A673 (cell line): Measurements from ENCODE around the gene ZNF77. TPM values are rescaled to one million over a fixed set of nuclear protein-coding genes. Genes with fewer than 3 reads are reported as not detected.
A peak's percentile ranks its signal among the peaks of the same experiment; 100 is the strongest.

Experiments used
- BruUV-seq: library from RNA; stranded (reverse); fragments of 400-500 nt; replicated peaks from 2 replicates; lab custom pipeline; 2021; lab: Mats Ljungman, UMichigan
- CTCF ChIA-PET: fragments of 300-600 bp; sonication (Branson Sonifier 250); formaldehyde crosslinking; loops from one replicate; lab custom pipeline; 2022; ENCODE audit warnings: antibody characterized with exemption; lab: Charles Lee
- POLR2A ChIA-PET: fragments of 300-600 bp; sonication (Branson Sonifier 250); formaldehyde crosslinking; loops from one replicate; lab custom pipeline; 2022; ENCODE audit warnings: antibody characterized with exemption; ENCODE audit not compliant: low non-redundant PET; lab: Charles Lee
- DNase-seq: peaks from one replicate; pipeline ENCODE4 v3.0.0-alpha.2; 2015; ENCODE audit warnings: low spot score
- H3K27ac ChIP-seq: fragments of 200-600 bp; sonication (generic); 2 replicates; pipeline ENCODE4 v1.5.1; 2016; ENCODE audit warnings: mixed run types, low read depth, mild to moderate bottlenecking, mixed read lengths, antibody characterized with exemption, low read length; ENCODE audit not compliant: poor library complexity, severe bottlenecking
- H3K27me3 ChIP-seq: fragments of 200-600 bp; sonication (generic); replicated peaks from 2 replicates; pipeline ENCODE4 v1.6.1; 2017; ENCODE audit warnings: mixed run types, low read depth, mild to moderate bottlenecking, mixed read lengths, antibody characterized with exemption, low read length; ENCODE audit not compliant: insufficient read depth, poor library complexity
- H3K36me3 ChIP-seq: fragments of 200-600 bp; sonication (generic); 2 replicates; pipeline ENCODE4 v1.6.1; 2016; ENCODE audit warnings: mixed run types, mild to moderate bottlenecking, mixed read lengths, antibody characterized with exemption, low read length; ENCODE audit not compliant: insufficient read depth, poor library complexity, severe bottlenecking
- H3K4me1 ChIP-seq: fragments of 200-600 bp; sonication (generic); 2 replicates; pipeline ENCODE4 v1.6.1; 2017; ENCODE audit warnings: mixed run types, mild to moderate bottlenecking, mixed read lengths, antibody characterized with exemption, low read length; ENCODE audit not compliant: insufficient read depth, poor library complexity, severe bottlenecking
- H3K4me3 ChIP-seq: fragments of 200-600 bp; sonication (generic); 2 replicates; pipeline ENCODE4 v1.5.1; 2016; ENCODE audit warnings: low read depth, mixed run types, mild to moderate bottlenecking, mixed read lengths, low read length; ENCODE audit not compliant: poor library complexity, severe bottlenecking
- H3K9me3 ChIP-seq: fragments of 200-600 bp; sonication (generic); 2 replicates; pipeline ENCODE4 v1.6.1; 2016; ENCODE audit warnings: mixed run types, low read depth, mild to moderate bottlenecking, mixed read lengths, antibody characterized with exemption, low read length; ENCODE audit not compliant: poor library complexity, severe bottlenecking
- CTCF ChIP-seq: fragments of 300-800, 200-600 bp; sonication (generic); conservative IDR thresholded peaks from 2 replicates; pipeline ENCODE4 v1.5.1; 2017; ENCODE audit warnings: low read depth, mild to moderate bottlenecking, antibody characterized with exemption, low read length, moderate library complexity, mixed read lengths
- EZH2 ChIP-seq: fragments of 200-600 bp; sonication (generic); IDR thresholded peaks from 2 replicates; pipeline ENCODE4 v1.6.1; 2017; ENCODE audit warnings: borderline replicate concordance, low read depth, mild to moderate bottlenecking, mixed read lengths, antibody characterized with exemption, low read length; ENCODE audit not compliant: poor library complexity, severe bottlenecking
- intact Hi-C: fragments of 100-400 bp; cut with micrococcal nuclease; formaldehyde crosslinking; loops from one replicate; pipeline ENCODE4 v1.10.0; 2022; ENCODE audit not compliant: unreplicated experiment
- total RNA-seq: library from RNA; stranded (reverse); gene quantifications from 2 replicates; pipeline ENCODE4 v1.2.3, GENCODE V29; 2021

Gene ZNF77
- total RNA-seq, 1 experiment from 2014 or later = 6.4 TPM

GRCh38 chr19:2977001-2977745 is 32.4 kb upstream of the ZNF77 start, which contains the start of gene TLE6:
TSS of gene TLE6 (plus strand) at chr19:2977564. CDS start at chr19:2978234, 670 bp downstream.
- BruUV-seq = no TSS peak
- POLR2A ChIA-PET = no interaction called here
- TF ChIP-seq CTCF (no peak), EZH2 (no peak)
- Histone ChIP-seq H3K27ac (no peak within 1 kb of the TSS), H3K27me3 (no peaks in the 10 kb centered on the region), H3K9me3 (no peaks in the 10 kb centered on the region), H3K36me3 (no peaks in the 10 kb centered on the region), H3K4me1 (peaks cover 29% of the 10 kb centered on the region), H3K4me3 (peak within 1 kb of the TSS; percentile 43)
- CTCF ChIA-PET = interaction anchor here (0.6 kb wide), 1 partner anchor 508 kb away, joined by 3 read pairs; no protein-coding TSS in a partner anchor
- intact Hi-C loops = no loop called here
- DNase-seq = peak; percentile 95

- Histone ChIP-seq H3K9me3 (no peaks in the 10 kb centered on the region), H3K27me3 (no peaks in the 10 kb centered on the region), H3K27ac (no peak overlapping the region), H3K4me1 (peaks cover 23% of the 10 kb centered on the region), H3K36me3 (no peaks in the 10 kb centered on the region), H3K4me3 (peak overlapping the region; percentile 43)
- no peak for TF ChIP-seq EZH2
- TF ChIP-seq CTCF = no peak
- ChIA-PET POLR2A (no interaction called here), CTCF (interaction anchor here (0.6 kb wide), 1 partner anchor 508 kb away, joined by 3 read pairs; no protein-coding TSS in a partner anchor)
- BruUV-seq = no TSS peak
- intact Hi-C loops = no loop called here
- DNase-seq = no peak
Observed at GRCh38 chr19:2976609-2977000, 31.8 kb upstream of the ZNF77 start.

- Histone ChIP-seq H3K9me3 (no peaks in the 10 kb centered on the region), H3K27me3 (no peaks in the 10 kb centered on the region), H3K4me3 (no peak overlapping the region), H3K36me3 (no peaks in the 10 kb centered on the region), H3K4me1 (peaks cover 19% of the 10 kb centered on the region), H3K27ac (no peak overlapping the region)
- ChIA-PET CTCF (no interaction called here), POLR2A (no interaction called here)
- no peak for TF ChIP-seq CTCF
- BruUV-seq = no TSS peak
- intact Hi-C loops = no loop called here
- peak; percentile 45 for DNase-seq
Observed at GRCh38 chr19:2974342-2975041, 29.7 kb upstream of the ZNF77 start.
